ENCODE results near the gene PCDH9. TPM values are rescaled to one million over a fixed set of nuclear protein-coding genes. Genes with fewer than 3 reads are reported as not detected.

The PCDH9 gene, protein sequence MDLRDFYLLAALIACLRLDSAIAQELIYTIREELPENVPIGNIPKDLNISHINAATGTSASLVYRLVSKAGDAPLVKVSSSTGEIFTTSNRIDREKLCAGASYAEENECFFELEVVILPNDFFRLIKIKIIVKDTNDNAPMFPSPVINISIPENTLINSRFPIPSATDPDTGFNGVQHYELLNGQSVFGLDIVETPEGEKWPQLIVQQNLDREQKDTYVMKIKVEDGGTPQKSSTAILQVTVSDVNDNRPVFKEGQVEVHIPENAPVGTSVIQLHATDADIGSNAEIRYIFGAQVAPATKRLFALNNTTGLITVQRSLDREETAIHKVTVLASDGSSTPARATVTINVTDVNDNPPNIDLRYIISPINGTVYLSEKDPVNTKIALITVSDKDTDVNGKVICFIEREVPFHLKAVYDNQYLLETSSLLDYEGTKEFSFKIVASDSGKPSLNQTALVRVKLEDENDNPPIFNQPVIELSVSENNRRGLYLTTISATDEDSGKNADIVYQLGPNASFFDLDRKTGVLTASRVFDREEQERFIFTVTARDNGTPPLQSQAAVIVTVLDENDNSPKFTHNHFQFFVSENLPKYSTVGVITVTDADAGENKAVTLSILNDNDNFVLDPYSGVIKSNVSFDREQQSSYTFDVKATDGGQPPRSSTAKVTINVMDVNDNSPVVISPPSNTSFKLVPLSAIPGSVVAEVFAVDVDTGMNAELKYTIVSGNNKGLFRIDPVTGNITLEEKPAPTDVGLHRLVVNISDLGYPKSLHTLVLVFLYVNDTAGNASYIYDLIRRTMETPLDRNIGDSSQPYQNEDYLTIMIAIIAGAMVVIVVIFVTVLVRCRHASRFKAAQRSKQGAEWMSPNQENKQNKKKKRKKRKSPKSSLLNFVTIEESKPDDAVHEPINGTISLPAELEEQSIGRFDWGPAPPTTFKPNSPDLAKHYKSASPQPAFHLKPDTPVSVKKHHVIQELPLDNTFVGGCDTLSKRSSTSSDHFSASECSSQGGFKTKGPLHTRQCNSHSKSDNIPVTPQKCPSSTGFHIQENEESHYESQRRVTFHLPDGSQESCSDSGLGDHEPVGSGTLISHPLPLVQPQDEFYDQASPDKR (N-terminal part only)
- total RNA-seq = 0.21 and 0.27 TPM in 2 replicates

DNA sequence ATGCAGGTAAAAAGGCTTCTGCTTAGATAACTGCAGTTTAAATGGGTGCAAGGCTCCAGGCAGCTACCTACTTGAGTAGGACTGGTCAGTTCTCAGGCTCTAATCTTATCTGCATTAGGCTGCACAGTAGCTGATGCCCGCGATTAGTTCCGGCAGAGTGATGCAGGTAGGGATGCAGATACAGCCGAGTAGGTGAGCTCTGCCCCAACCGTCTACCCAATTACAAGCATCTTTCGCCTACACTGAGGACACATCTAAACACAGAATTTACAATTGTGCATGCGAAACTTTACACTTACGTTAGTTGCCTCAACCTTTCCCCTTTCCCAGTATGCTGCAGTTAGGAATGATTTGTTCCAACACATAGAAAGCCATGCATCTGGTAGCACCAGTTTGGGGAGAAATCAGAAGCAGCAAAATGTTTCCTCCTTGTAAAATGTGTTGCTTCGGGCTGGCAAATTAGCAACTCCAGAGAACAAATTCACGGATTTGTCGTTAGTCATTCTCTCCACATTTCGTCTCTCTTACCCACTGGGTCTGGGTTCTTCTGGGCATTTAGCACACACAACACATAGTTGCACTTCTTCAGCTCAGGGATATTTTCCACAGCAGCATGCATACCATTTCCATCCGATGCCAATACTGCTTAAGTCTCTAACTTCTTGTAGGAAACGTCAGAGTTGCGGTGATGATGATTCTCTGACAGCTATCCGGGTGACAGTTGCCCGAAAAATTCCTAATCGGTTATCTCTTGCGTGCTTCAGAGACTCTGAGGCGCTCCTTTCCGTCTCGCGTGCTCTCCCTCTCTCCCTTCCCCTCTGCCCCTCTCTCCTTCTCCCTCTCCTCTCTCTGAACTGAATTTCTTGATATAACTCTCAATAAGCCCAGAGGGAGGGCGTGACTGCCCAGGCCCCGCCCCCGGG lies at the start of gene PCDH9:
TSS of gene PCDH9 (minus strand) at position 856 of the 923 bp plus-strand sequence. CDS start 1,896 bp downstream, outside the sequence.
- no peak for DNase-seq (ENCODE audit: low spot score)
- Mint-ChIP-seq H3K9me3 (no peaks in the 10 kb centered on the region), H3K4me3 (peak within 1 kb of the TSS; percentile 89), H3K36me3 (ENCODE audit: low read depth) (peaks cover 1% of the 10 kb centered on the region), H3K4me1 (ENCODE audit: low read depth) (peaks cover 6% of the 10 kb centered on the region), H3K27ac (no peak within 1 kb of the TSS), H3K27me3 (ENCODE audit: insufficient read depth) (peaks cover 22% of the 10 kb centered on the region)
- intact Hi-C loops (cut with micrococcal nuclease) = no loop called here

DNA sequence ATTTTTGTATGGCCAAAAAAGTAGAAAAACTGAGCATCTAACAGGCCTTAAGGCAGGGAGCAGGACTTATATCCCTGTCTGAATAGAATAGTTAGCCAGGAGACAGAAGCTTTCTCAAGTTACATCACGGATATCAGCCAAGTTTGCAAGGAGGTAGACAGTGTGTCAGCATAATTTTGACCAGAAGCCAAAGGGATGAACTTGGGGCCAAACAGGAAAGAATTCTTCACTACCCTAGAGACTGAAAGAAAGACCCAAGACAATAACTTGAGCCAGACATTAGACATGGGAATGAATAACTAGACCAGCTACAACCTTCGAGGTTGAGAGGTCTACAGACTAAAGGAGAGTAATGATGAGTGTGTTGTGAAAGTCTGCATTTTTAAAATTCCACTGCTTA lies 48.1 kb upstream of the PCDH9 start:
- H3K4me3 Mint-ChIP-seq = no peak overlapping the region
- no peaks in the 10 kb centered on the region for H3K36me3 Mint-ChIP-seq (ENCODE audit: low read depth)
- no peak for DNase-seq (ENCODE audit: low spot score)
- intact Hi-C loops (cut with micrococcal nuclease) = no loop called here
- H3K9me3 Mint-ChIP-seq = no peaks in the 10 kb centered on the region
- H3K27ac Mint-ChIP-seq = no peak overlapping the region
- no peaks in the 10 kb centered on the region for H3K4me1 Mint-ChIP-seq (ENCODE audit: low read depth)
- H3K27me3 Mint-ChIP-seq (ENCODE audit: insufficient read depth) = no peaks in the 10 kb centered on the region

DNA sequence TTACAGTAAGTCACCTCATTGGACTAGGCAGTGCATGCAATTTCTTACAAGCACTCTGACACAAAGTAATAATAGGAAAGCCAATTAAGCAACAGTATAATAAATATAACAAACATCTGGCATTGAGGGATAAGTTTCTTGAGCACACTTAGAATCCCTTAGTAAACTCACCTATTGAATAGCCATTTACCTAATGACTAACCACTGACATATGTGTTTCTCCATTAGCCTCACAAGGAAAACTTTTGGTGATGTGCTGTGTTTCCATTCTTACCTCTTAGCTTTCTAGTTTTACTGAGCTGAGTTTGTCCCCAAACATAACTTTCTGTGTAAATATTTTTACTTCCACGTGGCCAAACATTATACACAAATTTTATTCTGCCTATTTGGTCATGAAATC lies 47.4 kb upstream of the PCDH9 start:
- intact Hi-C loops (cut with micrococcal nuclease) = no loop called here

DNA sequence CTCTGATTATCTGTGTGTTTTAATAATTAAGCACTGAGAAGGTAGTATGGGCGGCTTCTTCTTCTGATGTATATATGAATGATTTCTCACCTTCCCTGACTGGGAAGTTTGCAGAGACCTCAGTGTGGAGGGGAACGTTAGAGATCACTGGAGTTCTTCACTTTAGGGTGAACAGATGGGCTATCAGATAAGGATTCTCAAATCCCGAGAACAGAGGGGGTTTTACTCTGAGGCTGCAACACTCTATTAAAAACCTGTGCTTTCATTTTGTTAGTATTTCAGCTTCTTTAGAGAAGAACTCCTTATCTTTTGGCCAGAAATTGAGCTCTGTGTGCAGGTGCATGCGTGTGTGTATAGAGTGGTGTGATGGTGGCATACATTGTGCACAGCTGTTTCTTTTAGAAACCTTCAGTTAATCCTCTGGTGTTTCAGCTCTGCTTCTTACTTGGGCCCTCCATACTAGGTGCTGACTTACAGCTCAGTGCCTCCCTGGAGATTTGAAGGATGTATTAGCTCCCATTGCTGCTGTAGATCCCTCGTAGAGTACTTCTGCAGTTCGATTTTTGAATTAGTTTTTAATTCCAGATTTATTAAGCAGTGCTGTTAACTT lies 45.3 kb upstream of the PCDH9 start:
- Mint-ChIP-seq H3K4me1 (ENCODE audit: low read depth) (no peaks in the 10 kb centered on the region), H3K27ac (no peak overlapping the region), H3K9me3 (no peaks in the 10 kb centered on the region), H3K27me3 (ENCODE audit: insufficient read depth) (no peaks in the 10 kb centered on the region), H3K36me3 (ENCODE audit: low read depth) (no peaks in the 10 kb centered on the region), H3K4me3 (no peak overlapping the region)
- intact Hi-C loops (cut with micrococcal nuclease) = no loop called here
- DNase-seq (ENCODE audit: low spot score) = no peak

More for the DNA sequence above, 47.4 kb upstream of the PCDH9 start:
- no peaks in the 10 kb centered on the region for H3K27me3 Mint-ChIP-seq (ENCODE audit: insufficient read depth)
- no peaks in the 10 kb centered on the region for H3K4me1 Mint-ChIP-seq (ENCODE audit: low read depth)
- H3K4me3 Mint-ChIP-seq = no peak overlapping the region
- H3K27ac Mint-ChIP-seq = no peak overlapping the region
- no peaks in the 10 kb centered on the region for H3K36me3 Mint-ChIP-seq (ENCODE audit: low read depth)
- no peak for DNase-seq (ENCODE audit: low spot score)
- H3K9me3 Mint-ChIP-seq = no peaks in the 10 kb centered on the region

DNA sequence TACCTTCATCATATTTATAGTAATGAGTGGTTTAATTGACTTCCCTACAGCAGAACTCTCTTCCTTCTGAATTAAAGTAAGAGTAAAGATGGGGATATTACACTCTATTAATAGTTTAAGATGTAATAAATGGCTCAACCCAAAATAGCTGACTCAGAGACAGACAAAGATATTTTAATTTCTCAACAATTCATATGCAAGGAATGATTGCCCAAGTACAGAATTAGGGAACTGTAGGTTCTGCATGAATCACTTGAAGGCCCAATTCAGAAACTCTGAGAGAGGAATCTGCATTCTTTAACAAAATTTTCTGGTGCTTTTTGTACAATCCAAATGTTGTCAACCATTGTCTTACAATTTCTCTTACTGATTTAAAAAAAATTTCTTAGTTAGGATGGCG lies 42.9 kb upstream of the PCDH9 start:
- Mint-ChIP-seq H3K9me3 (no peaks in the 10 kb centered on the region), H3K27me3 (ENCODE audit: insufficient read depth) (no peaks in the 10 kb centered on the region), H3K4me1 (ENCODE audit: low read depth) (no peaks in the 10 kb centered on the region), H3K36me3 (ENCODE audit: low read depth) (no peaks in the 10 kb centered on the region), H3K4me3 (no peak overlapping the region), H3K27ac (no peak overlapping the region)
- intact Hi-C loops (cut with micrococcal nuclease) = no loop called here
- DNase-seq (ENCODE audit: low spot score) = no peak

DNA sequence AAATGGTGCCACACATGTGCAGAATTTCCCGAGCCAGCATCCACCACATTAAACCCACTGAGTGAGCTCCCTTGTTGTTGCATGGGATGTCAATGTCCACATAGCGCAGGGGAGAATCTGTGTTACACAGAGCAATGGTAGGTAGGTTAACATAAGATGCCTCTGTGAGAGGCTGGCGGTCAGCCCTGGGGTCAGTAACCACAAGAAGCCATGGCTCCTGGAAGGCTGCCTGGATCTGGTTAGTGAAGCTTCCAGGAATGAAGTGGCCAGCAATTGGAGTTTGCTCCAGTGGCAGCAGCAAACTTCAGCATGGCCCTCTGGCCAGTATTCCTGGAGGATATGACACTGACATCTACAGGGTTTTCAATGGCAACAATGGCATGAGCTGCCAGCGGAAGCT lies 37.0 kb upstream of the PCDH9 start:
- no peak for DNase-seq (ENCODE audit: low spot score)
- Mint-ChIP-seq H3K4me1 (ENCODE audit: low read depth) (no peaks in the 10 kb centered on the region), H3K4me3 (no peak overlapping the region), H3K27ac (no peak overlapping the region), H3K36me3 (ENCODE audit: low read depth) (no peaks in the 10 kb centered on the region), H3K27me3 (ENCODE audit: insufficient read depth) (no peaks in the 10 kb centered on the region), H3K9me3 (no peaks in the 10 kb centered on the region)
- intact Hi-C loops (cut with micrococcal nuclease) = no loop called here

DNA sequence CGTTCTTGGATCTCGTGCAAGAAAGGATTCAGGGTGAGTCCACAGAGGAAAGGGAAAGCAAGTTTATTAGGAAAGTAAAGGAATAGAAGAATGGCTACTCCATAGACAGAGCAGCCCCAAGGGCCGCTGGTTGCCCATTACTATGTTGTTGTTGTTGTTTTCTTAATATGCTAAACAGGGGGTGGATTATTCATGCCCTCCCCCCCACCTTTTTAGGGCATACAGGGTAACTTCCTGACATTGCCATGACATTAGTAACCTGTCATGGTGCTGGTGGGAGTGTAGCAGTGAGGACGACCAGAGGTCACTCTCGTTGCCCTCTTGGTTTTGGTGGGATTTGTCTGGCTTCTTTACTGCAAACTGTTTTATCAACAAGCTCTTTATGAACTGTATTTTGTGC lies 29.1 kb upstream of the PCDH9 start:
- no peaks in the 10 kb centered on the region for H3K27me3 Mint-ChIP-seq (ENCODE audit: insufficient read depth)
- H3K36me3 Mint-ChIP-seq (ENCODE audit: low read depth) = no peaks in the 10 kb centered on the region
- no peak overlapping the region for H3K27ac Mint-ChIP-seq
- DNase-seq (ENCODE audit: low spot score) = no peak
- H3K4me3 Mint-ChIP-seq = no peak overlapping the region
- no peaks in the 10 kb centered on the region for H3K4me1 Mint-ChIP-seq (ENCODE audit: low read depth)
- H3K9me3 Mint-ChIP-seq = no peaks in the 10 kb centered on the region
- intact Hi-C loops (cut with micrococcal nuclease) = no loop called here

DNA sequence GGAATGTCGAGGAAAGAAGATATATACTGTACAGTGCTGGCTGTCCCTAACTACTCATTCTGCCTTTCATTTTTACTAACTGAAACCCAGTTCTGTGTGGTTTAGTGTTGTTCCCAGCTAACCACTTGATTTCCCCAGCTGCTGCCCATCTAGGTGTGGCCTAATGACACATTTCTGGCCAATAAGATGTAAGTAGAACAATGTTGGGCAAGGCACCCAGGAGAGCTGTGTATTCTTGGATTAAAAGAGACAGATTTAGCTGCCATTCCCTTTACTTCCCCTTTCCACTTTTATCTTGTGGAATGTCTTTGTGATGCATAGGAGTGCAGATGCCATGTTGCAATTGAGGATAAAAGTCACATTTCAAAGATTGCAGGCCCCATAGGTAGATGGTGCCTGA lies 28.3 kb upstream of the PCDH9 start:
- intact Hi-C loops (cut with micrococcal nuclease) = no loop called here
- Mint-ChIP-seq H3K9me3 (no peaks in the 10 kb centered on the region), H3K4me3 (no peak overlapping the region), H3K27ac (no peak overlapping the region), H3K4me1 (ENCODE audit: low read depth) (no peaks in the 10 kb centered on the region), H3K36me3 (ENCODE audit: low read depth) (no peaks in the 10 kb centered on the region), H3K27me3 (ENCODE audit: insufficient read depth) (no peaks in the 10 kb centered on the region)
- DNase-seq (ENCODE audit: low spot score) = no peak

DNA sequence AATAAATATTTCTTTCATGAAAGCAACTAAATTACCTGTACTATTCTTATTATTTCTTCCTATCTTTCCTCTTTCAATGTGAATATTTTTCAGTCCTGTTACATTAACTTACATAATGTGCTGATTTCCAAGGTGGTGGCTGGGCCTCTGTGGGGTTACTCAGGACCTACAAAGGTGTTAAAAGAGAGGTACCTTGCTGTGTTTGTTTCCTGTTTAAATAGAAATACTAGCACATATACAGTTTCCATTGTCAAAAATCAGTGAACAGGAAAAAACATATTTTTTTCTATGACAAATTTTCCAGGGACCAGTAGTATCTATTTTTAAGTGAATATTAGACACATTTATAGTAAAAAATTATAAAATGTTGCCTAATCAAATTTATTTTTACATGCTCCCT lies 8.7 kb upstream of the PCDH9 start:
- H3K36me3 Mint-ChIP-seq (ENCODE audit: low read depth) = no peaks in the 10 kb centered on the region
- no peak overlapping the region for H3K4me3 Mint-ChIP-seq

DNA sequence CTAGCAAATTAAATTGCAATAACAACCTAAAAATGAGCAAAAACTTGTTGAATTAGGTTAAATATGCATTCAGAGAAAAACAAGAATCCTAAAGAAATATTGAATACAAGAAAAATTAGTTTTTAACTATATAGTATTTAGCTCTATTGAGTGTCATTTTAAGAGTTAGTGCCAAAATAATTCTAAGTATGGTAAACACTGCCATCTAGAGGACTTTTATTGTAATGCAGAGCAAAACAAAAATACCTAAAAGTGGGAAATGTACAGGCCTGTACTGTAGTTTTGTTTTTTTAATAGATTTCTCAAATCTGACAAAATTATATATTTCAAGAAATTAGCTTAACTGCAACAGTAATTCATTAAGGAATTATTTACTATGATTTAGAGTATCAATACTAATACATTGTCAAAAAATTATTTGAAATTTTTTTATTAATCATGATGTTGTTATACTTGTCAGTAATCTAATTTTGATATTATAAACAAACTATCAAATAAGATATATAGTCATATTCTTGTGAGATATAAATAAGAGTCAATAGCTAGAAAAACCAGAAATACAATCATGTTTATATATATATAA lies 8.2 kb upstream of the PCDH9 start:
- intact Hi-C loops (cut with micrococcal nuclease) = no loop called here
- Mint-ChIP-seq H3K36me3 (ENCODE audit: low read depth) (no peaks in the 10 kb centered on the region), H3K4me1 (ENCODE audit: low read depth) (no peaks in the 10 kb centered on the region), H3K27ac (no peak overlapping the region), H3K4me3 (no peak overlapping the region), H3K27me3 (ENCODE audit: insufficient read depth) (peaks cover 3% of the 10 kb centered on the region), H3K9me3 (no peaks in the 10 kb centered on the region)
- DNase-seq (ENCODE audit: low spot score) = no peak

More for the DNA sequence above, 8.7 kb upstream of the PCDH9 start:
- no peak for DNase-seq (ENCODE audit: low spot score)
- no peaks in the 10 kb centered on the region for H3K4me1 Mint-ChIP-seq (ENCODE audit: low read depth)
- H3K27ac Mint-ChIP-seq = no peak overlapping the region
- peaks cover 2% of the 10 kb centered on the region for H3K27me3 Mint-ChIP-seq (ENCODE audit: insufficient read depth)
- no peaks in the 10 kb centered on the region for H3K9me3 Mint-ChIP-seq
- intact Hi-C loops (cut with micrococcal nuclease) = no loop called here

DNA sequence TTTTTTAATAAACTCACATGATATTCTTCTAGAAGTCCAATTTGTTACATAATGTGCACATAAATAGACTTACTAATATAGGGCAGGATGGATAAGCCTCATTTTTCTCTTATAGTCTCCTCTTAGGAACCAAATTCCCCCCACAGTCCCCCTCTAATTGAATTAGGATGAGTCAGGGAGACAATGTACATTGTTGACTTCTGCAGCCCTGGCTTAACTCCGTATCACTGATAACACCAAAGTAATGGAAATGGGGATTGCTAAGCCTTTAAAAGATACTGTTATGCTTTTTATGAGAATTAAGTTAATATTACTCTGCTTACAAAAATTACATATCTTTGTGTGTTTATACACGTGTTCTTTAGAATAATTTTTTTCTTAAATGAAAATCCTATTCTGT lies 5.1 kb upstream of the PCDH9 start:
- intact Hi-C loops (cut with micrococcal nuclease) = no loop called here
- H3K9me3 Mint-ChIP-seq = no peaks in the 10 kb centered on the region
- peaks cover 6% of the 10 kb centered on the region for H3K4me1 Mint-ChIP-seq (ENCODE audit: low read depth)

More for the DNA sequence above, 5.1 kb upstream of the PCDH9 start:
- no peak for DNase-seq (ENCODE audit: low spot score)
- no peak overlapping the region for H3K27ac Mint-ChIP-seq
- no peak overlapping the region for H3K4me3 Mint-ChIP-seq
- H3K36me3 Mint-ChIP-seq (ENCODE audit: low read depth) = peaks cover 1% of the 10 kb centered on the region
- peaks cover 20% of the 10 kb centered on the region for H3K27me3 Mint-ChIP-seq (ENCODE audit: insufficient read depth)

Measured in activated T-helper 1 cell treated with anti-CD3 and anti-CD28 coated beads, Interleukin-12 subunit alpha, Interleukin-12 subunit beta, Interleukin-2, Interleukin-4 antibody, amounts not matched to agents 30 ng/mL and 10 ng/mL and 1 ng/mL, durations not matched to agents 14 hours and 24 hours and 36 hours (primary cell).